GM19463 (cell line): ENCODE data around the gene REPIN1.

Source experiments
- ATAC-seq: cut with Tn5 transposase; IDR thresholded peaks from one replicate; pipeline ENCODE4 v1.9.1; 2021; ENCODE audit warnings: mild to moderate bottlenecking, moderate library complexity; ENCODE audit not compliant: unreplicated experiment

The REPIN1 gene

GRCh38 chr7:150336746-150337145, 31.9 kb upstream of the REPIN1 start:
- ATAC-seq: no peak

DNA sequence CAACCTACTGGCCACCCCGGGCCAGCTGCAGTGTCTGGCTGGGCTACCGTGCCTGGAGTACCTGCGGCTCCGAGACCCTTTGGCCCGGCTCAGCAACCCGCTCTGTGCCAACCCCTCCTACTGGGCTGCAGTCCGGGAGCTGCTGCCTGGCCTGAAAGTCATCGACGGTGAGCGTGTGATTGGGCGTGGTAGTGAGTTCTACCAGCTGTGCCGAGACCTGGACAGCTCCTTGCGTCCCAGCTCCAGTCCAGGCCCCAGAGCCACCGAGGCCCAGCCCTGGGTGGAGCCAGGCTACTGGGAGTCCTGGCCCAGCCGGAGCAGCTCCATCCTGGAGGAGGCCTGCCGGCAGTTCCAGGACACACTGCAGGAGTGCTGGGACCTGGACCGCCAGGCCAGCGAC, 31.4 kb upstream of the REPIN1 start:
- no peak for ATAC-seq

DNA sequence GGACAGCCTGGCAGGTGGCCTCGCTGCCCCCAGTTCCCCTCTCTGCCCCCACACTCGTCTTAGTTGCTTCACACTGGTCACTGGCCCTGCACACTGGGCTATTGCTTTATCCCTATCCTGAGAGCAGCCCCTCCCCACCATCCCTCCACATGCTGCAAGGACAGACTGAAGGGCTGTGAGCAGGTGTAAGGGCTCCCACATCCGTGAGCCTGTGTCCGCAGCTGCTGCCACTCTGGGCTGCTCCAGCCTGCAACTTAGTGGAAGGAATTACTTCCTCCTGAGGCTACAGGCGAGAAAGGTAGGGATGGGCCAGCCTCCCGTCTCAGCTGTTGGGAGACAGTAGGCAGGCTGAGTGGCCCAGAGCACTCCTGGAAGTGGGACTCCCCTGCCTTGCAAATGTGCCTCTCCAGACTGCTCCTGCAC, 31.0 kb upstream of the REPIN1 start:
- ATAC-seq: no peak

- ATAC-seq: no peak
Measured at GRCh38 chr7:150338166-150338829, 30.3 kb upstream of the REPIN1 start.

- peak; percentile 70 for ATAC-seq
Measured at GRCh38 chr7:150339409-150339809, 29.2 kb upstream of the REPIN1 start.

DNA sequence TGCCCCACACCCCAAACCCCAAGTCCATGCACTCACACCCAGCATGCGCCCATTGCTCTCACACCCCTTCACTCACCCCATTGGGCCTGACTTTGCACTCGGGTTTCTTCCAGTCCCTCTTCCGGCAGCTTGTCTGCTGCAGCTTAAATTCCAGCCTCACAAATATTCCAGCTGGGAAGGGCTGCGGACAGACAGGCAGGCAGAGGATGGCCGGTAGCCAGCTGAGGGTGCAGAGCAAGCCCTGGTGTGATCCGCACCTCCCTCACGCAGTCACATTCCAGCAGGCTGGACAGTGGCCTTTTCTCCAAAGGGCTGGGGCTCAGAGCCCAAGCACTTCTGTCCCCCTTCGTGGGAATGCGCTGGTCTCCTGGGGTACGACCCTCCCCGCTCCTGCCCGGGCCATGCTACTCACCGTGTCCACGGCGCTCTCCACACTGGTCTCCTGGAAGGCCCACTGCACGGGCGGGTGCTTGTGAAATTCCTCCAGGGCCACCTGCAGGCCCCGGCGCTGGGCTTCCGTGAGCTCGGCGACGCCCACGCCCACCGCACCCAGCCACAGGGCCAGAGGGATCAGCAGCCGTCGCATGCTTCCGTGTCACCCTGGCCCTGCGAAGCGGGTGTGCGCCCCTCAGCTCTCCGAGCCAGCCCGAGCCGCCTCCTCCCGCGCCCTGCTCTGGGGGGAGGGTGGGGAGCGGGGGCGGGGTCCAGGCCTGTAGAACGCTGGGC, 28.4 kb upstream of the REPIN1 start:
- ATAC-seq: no peak

GRCh38 chr7:150340875-150341262, 27.8 kb upstream of the REPIN1 start:
- no peak for ATAC-seq

- no peak for ATAC-seq
Measured at GRCh38 chr7:150341263-150342120, 27.1 kb upstream of the REPIN1 start, which contains the start of gene RARRES2. Gene RARRES2, minus strand, starts transcription at chr7:150341629. Its CDS starts 1,020 bp downstream, at chr7:150340609.

DNA sequence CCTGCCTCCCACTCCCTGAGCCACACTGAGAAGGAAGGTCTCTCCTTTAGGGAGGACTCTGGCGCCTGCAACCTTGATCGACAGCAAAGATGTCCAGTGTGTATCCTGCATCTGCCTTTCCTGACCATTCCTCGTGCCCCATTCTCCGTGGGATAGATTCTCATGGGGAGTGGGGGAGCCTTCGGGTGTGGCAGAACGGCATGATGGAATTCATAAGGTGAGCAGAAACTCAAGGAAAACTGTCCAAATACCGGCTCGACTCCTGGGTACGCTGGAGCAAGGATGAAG, 26.6 kb upstream of the REPIN1 start:
- no peak for ATAC-seq

GRCh38 chr7:150343225-150343624, 25.4 kb upstream of the REPIN1 start:
- no peak for ATAC-seq

DNA sequence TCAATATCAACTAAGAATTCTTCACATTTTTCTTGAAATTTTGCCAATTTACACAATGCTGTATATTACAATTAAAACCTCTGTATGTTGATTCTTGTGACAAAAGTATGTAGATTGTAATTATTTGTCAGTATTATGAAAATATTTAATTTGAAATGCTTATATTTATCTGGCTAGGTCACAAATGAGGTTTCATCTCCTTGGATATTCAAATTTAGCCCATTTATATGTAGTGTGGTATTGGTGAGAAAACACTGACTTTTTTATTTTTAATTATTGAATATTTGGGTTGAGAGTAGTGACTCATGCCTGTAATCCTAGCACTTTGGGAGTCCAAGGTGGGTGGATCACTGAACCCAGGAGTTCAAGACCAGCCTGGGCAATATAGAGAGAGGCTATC, 24.3 kb upstream of the REPIN1 start:
- no peak for ATAC-seq

GRCh38 chr7:150345012-150345411, 23.6 kb upstream of the REPIN1 start:
- ATAC-seq: no peak

GRCh38 chr7:150346922-150347321, 21.7 kb upstream of the REPIN1 start:
- no peak for ATAC-seq

DNA sequence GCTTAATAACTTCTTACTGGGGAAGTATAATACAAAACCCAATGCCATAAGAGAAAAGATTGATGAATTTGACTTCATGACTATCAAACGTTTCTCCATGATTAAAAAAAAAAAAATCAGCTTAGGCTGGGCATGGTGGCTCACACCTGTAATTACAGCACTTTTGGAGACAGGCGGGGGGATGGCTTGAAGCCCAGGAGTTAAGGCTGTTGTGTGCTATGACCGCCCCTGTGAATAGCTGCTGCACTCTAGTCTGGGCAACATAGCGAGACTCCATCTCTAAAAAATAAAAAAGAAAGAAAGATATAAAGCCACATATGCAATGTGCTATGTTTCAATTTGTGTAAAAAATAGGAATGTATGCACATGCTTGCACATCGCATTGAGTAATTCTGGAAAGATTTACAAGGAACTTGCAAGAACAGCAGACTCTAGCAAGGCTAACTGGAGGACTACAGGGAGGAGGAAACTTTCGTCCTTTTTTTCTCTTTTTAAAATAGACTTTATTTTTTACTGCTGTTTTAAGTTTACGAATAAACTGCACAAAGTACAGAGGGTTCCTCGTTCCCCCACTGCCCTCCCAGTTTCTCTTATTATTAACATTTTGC, 16.9 kb upstream of the REPIN1 start:
- no peak for ATAC-seq

DNA sequence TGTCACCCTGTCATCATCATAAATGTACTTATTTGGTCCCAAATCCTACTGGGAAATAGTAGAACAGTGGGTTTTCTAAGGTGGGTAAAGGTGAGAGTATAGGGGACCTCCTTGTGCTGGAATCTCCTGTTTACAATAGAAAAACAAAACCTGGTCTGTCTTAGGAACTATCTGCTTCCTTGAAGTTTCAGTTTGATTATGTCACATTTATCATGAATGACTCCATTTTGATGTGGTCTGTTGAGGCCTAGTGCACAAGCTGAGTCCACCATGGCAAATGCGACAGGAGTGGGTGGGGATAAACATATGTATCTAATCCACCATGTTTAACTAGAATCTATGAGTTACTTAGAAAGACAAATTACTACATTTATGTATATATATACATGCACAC, 13.0 kb upstream of the REPIN1 start:
- no peak for ATAC-seq

DNA sequence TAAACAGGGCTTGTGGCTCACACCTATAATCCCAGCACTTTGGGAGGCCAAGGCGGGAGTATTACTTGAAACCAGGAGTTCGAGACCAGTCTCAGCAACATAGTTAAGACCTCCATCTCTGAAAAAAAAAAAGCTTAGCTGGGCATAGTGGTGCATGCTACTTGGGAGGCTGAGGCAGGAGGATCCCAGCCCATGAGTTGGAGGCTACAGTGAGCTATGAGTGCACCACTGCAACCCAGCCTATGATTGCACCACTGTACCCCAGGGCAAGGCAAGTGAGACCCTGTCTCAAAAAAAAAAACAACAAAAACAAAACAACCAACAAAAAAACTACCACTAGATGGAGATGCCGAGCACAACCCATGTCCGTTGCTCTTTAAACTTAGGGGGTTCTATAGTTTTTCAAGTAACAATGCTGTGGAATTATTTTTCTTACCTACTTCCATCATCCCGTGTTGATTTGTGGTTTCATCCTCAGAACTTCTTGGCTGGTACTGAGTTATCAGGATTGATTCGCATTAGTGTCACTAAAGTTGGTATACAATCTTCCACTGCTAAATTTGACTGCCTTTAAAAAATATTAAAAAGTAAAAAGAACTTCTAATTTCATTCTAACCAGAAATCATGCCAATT, 12.2 kb upstream of the REPIN1 start:
- no peak for ATAC-seq

DNA sequence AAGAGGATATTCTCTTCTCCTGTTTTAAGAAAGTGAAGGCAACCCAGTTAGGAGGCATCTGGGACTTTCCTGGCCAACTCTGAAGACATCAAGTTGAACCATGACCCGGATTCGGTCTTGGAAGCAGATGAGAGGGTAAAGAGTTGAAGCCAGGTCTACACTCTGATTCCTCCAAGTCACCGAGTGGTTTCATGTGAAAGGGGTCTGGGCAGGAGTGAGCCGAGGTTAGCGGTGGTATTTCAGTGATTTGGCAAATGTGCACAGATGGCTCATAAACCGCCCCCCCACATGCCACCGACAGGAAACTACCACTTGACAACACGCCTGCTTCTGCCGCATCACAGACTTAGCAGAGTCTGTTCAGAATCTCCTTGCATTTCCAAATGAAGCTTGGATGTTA, 11.4 kb upstream of the REPIN1 start:
- ATAC-seq: peak; percentile 75

GRCh38 chr7:150357771-150358427, 10.7 kb upstream of the REPIN1 start:
- ATAC-seq: peak; percentile 17

- ATAC-seq: no peak
Measured at GRCh38 chr7:150358433-150358832, 10.2 kb upstream of the REPIN1 start.

DNA sequence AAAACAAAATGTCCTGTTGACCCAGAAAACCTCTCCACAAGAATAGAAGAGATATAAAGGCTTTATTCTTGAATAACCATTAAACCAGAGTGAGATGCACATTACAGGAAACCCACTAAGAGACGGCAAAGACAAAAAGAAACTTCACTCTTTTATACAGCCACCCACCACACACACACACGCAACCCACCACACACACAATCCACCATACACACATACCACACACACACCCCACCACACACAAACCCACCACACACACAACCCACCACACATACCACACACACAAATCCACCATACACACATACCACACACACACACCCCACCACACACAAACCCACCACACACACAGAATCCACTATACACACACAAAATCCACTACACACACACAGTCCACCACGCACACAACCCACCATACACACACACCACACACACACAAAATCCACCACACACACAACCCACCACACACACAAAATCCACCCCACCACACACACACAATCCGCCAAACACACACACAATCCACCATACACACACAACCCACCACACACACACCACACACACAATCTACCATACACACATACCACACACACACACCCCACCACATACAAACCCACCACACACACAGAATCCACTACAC, 9.5 kb upstream of the REPIN1 start:
- no peak for ATAC-seq
